Neural crest cell (in vitro differentiated cells): ENCODE measurements around the gene KBTBD13. TPM values are rescaled to one million over a fixed set of nuclear protein-coding genes. Genes with fewer than 3 reads are reported as not detected.

ENCODE experiments used
- DNase-seq: peaks from one replicate; pipeline ENCODE4 v3.0.0; 2021; ENCODE audit warnings: low read depth, mixed read lengths, low spot score
- H3K27ac Mint-ChIP-seq: one replicate; pipeline ENCODE4 v1.8.0; 2021; ENCODE audit warnings: mild to moderate bottlenecking, mixed read lengths; ENCODE audit not compliant: unreplicated experiment
- H3K27me3 Mint-ChIP-seq: 2 replicates; pipeline ENCODE4 v1.8.0; 2021; ENCODE audit warnings: low read depth, mild to moderate bottlenecking, mixed read lengths
- H3K36me3 Mint-ChIP-seq: 2 replicates; pipeline ENCODE4 v1.8.0; 2021; ENCODE audit warnings: low read depth, mild to moderate bottlenecking, mixed read lengths
- H3K4me1 Mint-ChIP-seq: 2 replicates; pipeline ENCODE4 v1.8.0; 2021; ENCODE audit warnings: mixed read lengths
- H3K4me3 Mint-ChIP-seq: one replicate; pipeline ENCODE4 v1.8.0; 2021; ENCODE audit warnings: mild to moderate bottlenecking, mixed read lengths
- H3K9me3 Mint-ChIP-seq: 2 replicates; pipeline ENCODE4 v1.8.0; 2021; ENCODE audit warnings: mixed read lengths
- CTCF ChIP-seq: fragments of 200-600 bp; sonication (generic); conservative IDR thresholded peaks from 2 replicates; pipeline ENCODE4 v1.5.0; 2021; ENCODE audit warnings: antibody characterized with exemption, mild to moderate bottlenecking
- total RNA-seq: library from RNA; stranded (reverse); gene quantifications from 2 replicates; pipeline ENCODE4 v1.2.1, GENCODE V29; 2021

KBTBD13 gene
- total RNA-seq, 1 donor from 2014 or later: not detected

GRCh38 chr15:65057549-65057940 is 19.0 kb upstream of the KBTBD13 start:
- TF ChIP-seq CTCF: no peak
- Mint-ChIP-seq H3K27ac (no peak overlapping the region), H3K4me3 (no peak overlapping the region), H3K27me3 (no peaks in the 10 kb centered on the region), H3K9me3 (no peaks in the 10 kb centered on the region), H3K4me1 (peaks cover 28% of the 10 kb centered on the region), H3K36me3 (no peaks in the 10 kb centered on the region)
- no peak for DNase-seq

GRCh38 chr15:65058394-65059368 is 17.9 kb upstream of the KBTBD13 start:
- Mint-ChIP-seq H3K36me3 (no peaks in the 10 kb centered on the region), H3K4me3 (no peak overlapping the region), H3K27ac (no peak overlapping the region), H3K27me3 (no peaks in the 10 kb centered on the region), H3K9me3 (no peaks in the 10 kb centered on the region), H3K4me1 (peaks cover 28% of the 10 kb centered on the region)
- no peak for TF ChIP-seq CTCF
- DNase-seq: no peak

GRCh38 chr15:65059369-65059750 is 17.2 kb upstream of the KBTBD13 start:
- TF ChIP-seq CTCF: no peak
- H3K36me3 Mint-ChIP-seq: no peaks in the 10 kb centered on the region
- no peaks in the 10 kb centered on the region for H3K27me3 Mint-ChIP-seq
- no peak overlapping the region for H3K27ac Mint-ChIP-seq
- no peak for DNase-seq
- peaks cover 25% of the 10 kb centered on the region for H3K4me1 Mint-ChIP-seq
- H3K4me3 Mint-ChIP-seq: no peak overlapping the region
- no peaks in the 10 kb centered on the region for H3K9me3 Mint-ChIP-seq

- Mint-ChIP-seq H3K36me3 (no peaks in the 10 kb centered on the region), H3K9me3 (no peaks in the 10 kb centered on the region), H3K27me3 (no peaks in the 10 kb centered on the region), H3K4me1 (peaks cover 24% of the 10 kb centered on the region), H3K4me3 (no peak overlapping the region), H3K27ac (no peak overlapping the region)
- no peak for TF ChIP-seq CTCF
- no peak for DNase-seq
Observed at GRCh38 chr15:65059931-65060596, 16.5 kb upstream of the KBTBD13 start.

GRCh38 chr15:65060641-65061397 is 15.7 kb upstream of the KBTBD13 start:
- H3K9me3 Mint-ChIP-seq: no peaks in the 10 kb centered on the region
- no peak for TF ChIP-seq CTCF
- peaks cover 6% of the 10 kb centered on the region for H3K27me3 Mint-ChIP-seq
- peaks cover 26% of the 10 kb centered on the region for H3K4me1 Mint-ChIP-seq
- no peaks in the 10 kb centered on the region for H3K36me3 Mint-ChIP-seq
- no peak overlapping the region for H3K27ac Mint-ChIP-seq
- no peak overlapping the region for H3K4me3 Mint-ChIP-seq
- DNase-seq: no peak
